HG02642 (cell line): ENCODE results near the gene MAP4K4.

ENCODE experiments used
- ATAC-seq: cut with Tn5 transposase; IDR thresholded peaks from one replicate; pipeline ENCODE4 v1.9.1; 2021; ENCODE audit warnings: mild to moderate bottlenecking; ENCODE audit not compliant: unreplicated experiment, poor library complexity

Gene MAP4K4

GRCh38 chr2:101690547-101691152 is 6.9 kb upstream of the MAP4K4 start:
- no peak for ATAC-seq

DNA sequence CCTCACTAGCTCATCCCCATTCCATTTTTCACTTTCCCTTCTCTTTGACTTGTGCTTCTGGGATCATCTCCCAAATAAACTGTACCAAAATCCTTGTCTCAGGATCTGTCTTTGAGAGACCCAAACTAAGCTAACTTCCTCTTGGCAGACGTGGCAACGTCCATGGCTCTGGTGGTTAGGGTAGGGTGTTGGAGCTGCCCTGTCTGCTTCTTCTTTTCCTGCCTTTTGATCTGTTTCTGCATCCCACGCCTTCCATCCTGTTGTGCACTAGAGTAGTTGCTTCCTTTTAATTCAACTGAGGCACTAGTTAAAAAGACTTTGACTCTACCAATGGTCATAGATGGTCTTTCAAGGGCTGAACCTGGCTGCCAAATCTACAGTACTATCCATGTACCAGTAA is 5.5 kb upstream of the MAP4K4 start:
- no peak for ATAC-seq

GRCh38 chr2:101692766-101693165 is 4.7 kb upstream of the MAP4K4 start:
- ATAC-seq, result no peak

GRCh38 chr2:101693991-101694588 is 3.4 kb upstream of the MAP4K4 start:
- no peak for ATAC-seq

GRCh38 chr2:101696272-101697123 is 1.0 kb upstream of the MAP4K4 start:
- no peak for ATAC-seq

GRCh38 chr2:101698014-101698843 is 722 bp downstream of the MAP4K4 start:
- peak; percentile 31 for ATAC-seq

DNA sequence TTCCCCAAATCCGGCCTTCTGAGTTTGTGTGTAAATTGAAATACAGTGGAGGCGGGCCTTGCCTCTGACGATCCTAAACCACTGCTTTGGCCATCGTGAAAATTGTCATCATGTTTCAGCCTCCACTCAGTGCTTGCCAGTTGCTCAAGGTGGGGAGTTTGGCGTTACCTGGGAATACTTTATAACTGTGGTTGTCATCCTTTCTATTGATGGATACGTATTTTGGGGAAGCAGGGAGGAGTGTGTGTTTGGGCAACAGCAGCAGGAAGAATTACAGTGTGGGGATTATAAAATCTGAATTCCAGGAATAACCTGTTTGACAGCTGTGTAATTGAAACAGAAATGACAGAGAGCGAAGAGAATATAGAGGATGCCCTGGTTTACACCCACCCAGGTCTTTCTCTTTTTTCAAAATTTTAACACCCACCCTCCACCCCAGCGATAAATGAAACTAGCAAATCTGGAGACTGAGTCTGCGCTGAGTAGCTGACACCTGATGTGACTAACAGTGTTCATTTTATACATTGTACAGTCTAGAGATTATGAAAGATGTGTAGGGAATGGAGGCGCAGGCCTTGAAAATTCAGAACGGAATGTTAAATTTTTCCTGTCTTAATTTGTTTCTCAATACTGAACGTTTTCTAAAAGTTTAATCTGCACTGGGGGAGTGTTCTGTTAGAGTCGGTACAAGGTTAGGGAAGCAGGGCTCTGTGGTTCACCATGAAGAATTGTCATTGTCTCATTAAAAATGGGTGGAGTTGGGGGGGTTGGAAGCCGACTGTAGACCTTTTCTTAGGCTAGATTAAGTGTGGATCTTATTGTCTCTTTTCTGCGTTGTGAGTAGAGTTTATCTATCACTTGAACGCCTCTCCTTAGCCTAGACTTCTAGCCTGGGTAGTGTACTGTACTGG is 1.6 kb downstream of the MAP4K4 start:
- no peak for ATAC-seq

GRCh38 chr2:101699755-101700461 is 2.4 kb downstream of the MAP4K4 start:
- no peak for ATAC-seq

GRCh38 chr2:101704046-101704466 is 6.5 kb downstream of the MAP4K4 start:
- ATAC-seq, result no peak

DNA sequence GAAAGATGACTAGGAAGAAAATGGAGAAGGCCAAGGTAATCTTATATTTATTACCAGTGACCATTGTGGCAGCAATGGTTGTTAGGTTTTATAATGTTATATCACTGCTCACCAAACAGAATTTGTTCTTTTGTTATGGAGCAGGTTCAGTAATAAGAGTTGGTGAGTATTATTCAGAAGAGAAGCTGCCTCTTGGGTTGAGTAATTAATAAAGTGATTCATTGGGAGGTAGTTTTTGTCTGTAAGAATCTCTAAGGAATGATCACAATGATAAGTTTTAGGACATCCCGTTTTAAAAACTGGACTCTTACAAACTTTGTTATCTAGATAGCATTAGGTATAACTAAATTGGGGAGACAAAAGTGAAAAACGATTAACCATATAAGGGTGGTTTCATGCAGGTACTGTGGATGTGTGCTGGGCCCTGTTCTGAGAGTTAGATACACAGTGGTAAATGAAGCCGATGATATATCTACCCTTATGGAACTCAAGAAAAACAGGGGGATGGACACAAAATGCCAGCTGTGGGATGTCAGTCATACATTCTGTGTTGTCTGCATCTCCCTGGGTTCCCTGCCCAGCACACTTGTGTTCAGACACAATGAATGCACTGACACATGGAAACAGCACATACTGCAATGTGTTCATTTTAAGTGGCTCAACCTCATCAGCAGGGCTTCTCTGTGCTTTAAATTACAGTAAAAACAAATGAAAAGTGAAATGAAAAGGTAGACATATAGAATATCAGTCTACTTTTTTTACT is 7.5 kb downstream of the MAP4K4 start:
- no peak for ATAC-seq

- ATAC-seq, result no peak
These were observed 8.8 kb downstream of the MAP4K4 start for GRCh38 chr2:101706121-101706818.

- ATAC-seq, result peak; percentile 62
These were observed 9.3 kb downstream of the MAP4K4 start for GRCh38 chr2:101706819-101707177.

GRCh38 chr2:101710036-101710435 is 12.5 kb downstream of the MAP4K4 start:
- ATAC-seq, result no peak

GRCh38 chr2:101710471-101711318 is 13.2 kb downstream of the MAP4K4 start:
- ATAC-seq, result no peak

- no peak for ATAC-seq
These were observed 16.6 kb downstream of the MAP4K4 start for GRCh38 chr2:101714118-101714517.

DNA sequence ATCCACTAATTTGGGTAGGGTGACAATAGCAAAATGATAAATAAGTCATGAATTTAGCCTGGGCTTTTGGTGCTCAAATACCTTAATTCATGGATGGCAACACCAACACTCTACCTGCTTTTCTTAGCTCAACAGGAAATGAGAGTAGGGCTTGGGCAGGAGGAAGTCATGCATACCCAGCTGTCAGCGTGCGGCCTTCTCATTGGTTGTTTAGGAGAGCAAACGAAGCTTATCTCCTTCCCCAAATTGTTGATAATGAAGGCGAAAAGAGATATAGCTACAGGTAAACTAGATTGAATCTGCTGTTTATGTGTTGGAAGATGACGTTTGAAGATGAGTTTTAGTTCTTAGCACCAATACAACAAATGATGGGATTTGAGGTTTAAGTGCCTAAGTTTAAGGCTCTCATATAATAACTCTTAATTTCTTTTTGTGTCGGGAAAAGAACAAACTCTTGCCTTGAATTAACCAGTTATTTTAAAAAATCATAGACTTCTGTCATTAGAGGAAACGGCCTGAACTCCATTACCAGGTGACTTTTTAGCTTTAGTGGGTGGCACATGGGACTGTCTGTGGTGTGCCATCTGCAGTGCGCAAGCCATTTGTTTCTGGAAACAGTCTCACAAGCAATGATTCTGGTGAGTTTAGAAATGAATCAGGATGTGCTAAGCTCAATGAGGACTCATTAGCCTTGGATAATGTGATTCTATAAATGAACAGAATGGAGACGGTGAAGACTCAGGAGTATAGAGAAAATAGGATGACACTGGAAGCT is 19.8 kb downstream of the MAP4K4 start:
- peak; percentile 77 for ATAC-seq
